Pancreas (tissue), 10 donors: Measurements from ENCODE around the gene ZNF506. TPM values are rescaled to one million over a fixed set of nuclear protein-coding genes. Genes with fewer than 3 reads are reported as not detected.
A peak's percentile ranks its signal among the peaks of the same experiment; 100 is the strongest.
"Not testable (repeated sequence)": the region's sequence is repeated elsewhere in the genome, so short reads cannot be mapped to it uniquely, and the experiment has no call there.

Experiments used
- ATAC-seq, 4 donors: fragments of 200-7000 bp; cut with Tn5 transposase; one replicate each; pipeline versions ENCODE4 v1.8.0 to v1.9.1; 2020; ENCODE audit warnings: mild to moderate bottlenecking in 4 of 4, moderate library complexity in 4 of 4
- DNase-seq, 6 donors: peaks; one replicate each; pipeline ENCODE4 v3.0.0-alpha.2; 2020
- FAIRE-seq: peaks from 2 replicates; lab custom pipeline; 2012; peaks lifted over from hg19 to GRCh38; lab: Jason Lieb, UNC
- H3K27ac ChIP-seq, 4 donors: fragments of 200-600 bp; sonication (generic); 1 replicate in 3 of 4; 2 replicates in 1 of 4; pipeline versions ENCODE4 v1.5.0 to v1.8.0; 2020
- H3K27me3 ChIP-seq, 4 donors: fragments of 200-600 bp; one replicate each; pipeline ENCODE4 v1.8.0; 2021
- H3K36me3 ChIP-seq, 3 donors: fragments of 200-600 bp; sonication (generic) in 1 of 3; one replicate each; pipeline versions ENCODE4 v1.5.0 to v1.8.0; 2020 to 2021
- H3K4me1 ChIP-seq, 3 donors: fragments of 200-600 bp; one replicate each; pipeline ENCODE4 v1.8.0; 2021
- H3K4me3 ChIP-seq, 4 donors: fragments of 200-600 bp; sonication (generic) in 2 of 4; one replicate each; pipeline versions ENCODE4 v1.5.0 to v1.8.0; 2020 to 2021
- H3K9me3 ChIP-seq, 4 donors: fragments of 200-600 bp; one replicate each; pipeline ENCODE4 v1.8.0; 2021
- WGBS, 2 donors: extraction: QIAGEN DNeasy Blood & Tissue Kit; methylation state at CpG; one replicate each; pipeline ENCODE4 v1.1.7; 2013; 5-methylcytosine and 5-hydroxymethylcytosine counted together
- intact Hi-C, 3 donors: fragments of 100-400 bp; cut with DNase I; formaldehyde crosslinking; loops; one replicate each; pipeline versions ENCODE4 v1.11.1 to v1.14.2; 2022
- polyA plus RNA-seq, 2 donors: library from polyadenylated mRNA; stranded (reverse); fragments of 200-250 nt; gene quantifications; one replicate each; pipeline ENCODE4 v1.2.3, GENCODE V29; 2013
- total RNA-seq, 6 donors: library from RNA; stranded (reverse); fragmentation: NEBNext Ultra II Directional in 4 of 6; extraction: Animal tissue kit (Norgen Biotek cat#: 25700) in 4 of 6; gene quantifications; one replicate each; pipeline versions ENCODE4 v1.2.1 to v1.2.4, GENCODE V29; 2021 to 2023
- TF ChIP-seq, protein P1 (sequence below), 4 donors: fragments of 200-600 bp; sonication (generic) in 3 of 4; IDR thresholded peaks; one replicate each; pipeline versions ENCODE4 v1.5.0 to v1.8.0; 2021; ENCODE audit warnings: antibody characterized with exemption in 4 of 4
- donor health status: healthy with polysubstance abuse.
- donor health status: DM: no; HTN: no; CAD: no; lungs with moderate emphysema.
- donor health status: DM: no; HTN: no; CAD: no.
- donor health status: control.
- donor health status: control.
- donor health status: Bipolar disorder and iron deficiency.
- donor health status: DM: yes; HTN: yes; CAD: no.
- donor health status: DM: no; HTN: no; CAD: no.
- donor health status: DM: no; HTN: no; CAD: no.
- donor health status: DM: yes; HTN: yes; CAD: no.

ZNF506 gene
- total and polyA plus RNA-seq, 8 donors = 6.1 to 17.2 (median 10.8) TPM

DNA sequence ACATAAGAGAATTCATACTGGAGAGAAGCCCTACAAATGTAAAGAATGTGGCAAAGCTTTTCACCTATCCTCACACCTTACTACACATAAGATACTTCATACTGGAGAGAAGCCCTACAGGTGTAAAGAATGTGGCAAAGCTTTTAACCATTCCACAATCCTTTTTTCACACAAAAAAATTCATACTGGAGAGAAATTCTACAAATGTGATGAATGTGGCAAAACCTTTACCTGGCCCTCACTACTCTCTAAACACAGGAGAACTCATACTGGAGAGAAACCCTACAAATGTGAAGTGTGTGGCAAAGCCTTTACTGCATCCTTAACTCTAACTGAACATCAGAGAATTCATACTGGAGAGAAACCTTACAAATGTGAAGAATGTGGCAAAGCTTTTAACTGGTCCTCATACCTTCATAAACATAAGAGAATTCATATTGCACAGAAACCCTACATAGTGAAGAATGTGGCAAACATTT lies 14.0 kb upstream of the ZNF506 start:
- H3K4me3 ChIP-seq = no peak overlapping the region
- H3K27me3 ChIP-seq = no peaks in the 10 kb centered on the region
- no peak for ATAC-seq
- TF ChIP-seq, protein P1, sequence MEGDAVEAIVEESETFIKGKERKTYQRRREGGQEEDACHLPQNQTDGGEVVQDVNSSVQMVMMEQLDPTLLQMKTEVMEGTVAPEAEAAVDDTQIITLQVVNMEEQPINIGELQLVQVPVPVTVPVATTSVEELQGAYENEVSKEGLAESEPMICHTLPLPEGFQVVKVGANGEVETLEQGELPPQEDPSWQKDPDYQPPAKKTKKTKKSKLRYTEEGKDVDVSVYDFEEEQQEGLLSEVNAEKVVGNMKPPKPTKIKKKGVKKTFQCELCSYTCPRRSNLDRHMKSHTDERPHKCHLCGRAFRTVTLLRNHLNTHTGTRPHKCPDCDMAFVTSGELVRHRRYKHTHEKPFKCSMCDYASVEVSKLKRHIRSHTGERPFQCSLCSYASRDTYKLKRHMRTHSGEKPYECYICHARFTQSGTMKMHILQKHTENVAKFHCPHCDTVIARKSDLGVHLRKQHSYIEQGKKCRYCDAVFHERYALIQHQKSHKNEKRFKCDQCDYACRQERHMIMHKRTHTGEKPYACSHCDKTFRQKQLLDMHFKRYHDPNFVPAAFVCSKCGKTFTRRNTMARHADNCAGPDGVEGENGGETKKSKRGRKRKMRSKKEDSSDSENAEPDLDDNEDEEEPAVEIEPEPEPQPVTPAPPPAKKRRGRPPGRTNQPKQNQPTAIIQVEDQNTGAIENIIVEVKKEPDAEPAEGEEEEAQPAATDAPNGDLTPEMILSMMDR (IDR thresholded peaks at IDR 0.05) = no peak
- intact Hi-C loops = no loop called here
- no peaks in the 10 kb centered on the region for H3K36me3 ChIP-seq
- H3K9me3 ChIP-seq = no peaks in the 10 kb centered on the region
- FAIRE-seq = no peak
- no peaks in the 10 kb centered on the region for H3K4me1 ChIP-seq
- H3K27ac ChIP-seq = no peak overlapping the region
- no peak for DNase-seq

DNA sequence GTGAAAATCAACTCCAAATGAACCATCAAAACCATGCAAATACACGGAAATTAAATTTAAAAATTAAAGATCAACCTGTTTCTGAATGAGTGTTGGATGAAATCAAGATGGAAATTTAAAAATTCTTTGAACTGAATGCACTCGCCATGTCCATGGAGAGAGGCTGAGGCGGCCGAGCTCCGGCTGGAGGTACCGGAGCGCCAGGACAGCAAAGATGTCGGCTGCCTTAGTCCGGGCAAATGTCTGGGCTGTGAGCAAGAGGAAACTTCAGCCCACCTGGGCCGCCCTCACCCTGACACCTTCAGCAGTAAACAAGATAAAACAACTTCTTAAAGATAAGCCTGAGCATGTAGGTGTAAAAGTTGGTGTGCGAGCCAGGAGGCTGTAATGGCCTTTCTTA lies 5.3 kb upstream of the ZNF506 start:
- intact Hi-C loops = no loop called here
- H3K4me1 ChIP-seq = no peaks in the 10 kb centered on the region
- no peaks in the 10 kb centered on the region for H3K9me3 ChIP-seq
- FAIRE-seq = no peak
- DNase-seq = no peak
- ATAC-seq = no peak
- no peak overlapping the region for H3K27ac ChIP-seq
- no peak overlapping the region for H3K4me3 ChIP-seq
- no peaks in the 10 kb centered on the region for H3K36me3 ChIP-seq
- TF ChIP-seq, protein P1 (IDR thresholded peaks at IDR 0.05) = no peak
- 80 to 87% methylated on average over 11 of the region's 11 CpGs for whole genome bisulfite sequencing, 2 donors
- no peaks in the 10 kb centered on the region for H3K27me3 ChIP-seq

DNA sequence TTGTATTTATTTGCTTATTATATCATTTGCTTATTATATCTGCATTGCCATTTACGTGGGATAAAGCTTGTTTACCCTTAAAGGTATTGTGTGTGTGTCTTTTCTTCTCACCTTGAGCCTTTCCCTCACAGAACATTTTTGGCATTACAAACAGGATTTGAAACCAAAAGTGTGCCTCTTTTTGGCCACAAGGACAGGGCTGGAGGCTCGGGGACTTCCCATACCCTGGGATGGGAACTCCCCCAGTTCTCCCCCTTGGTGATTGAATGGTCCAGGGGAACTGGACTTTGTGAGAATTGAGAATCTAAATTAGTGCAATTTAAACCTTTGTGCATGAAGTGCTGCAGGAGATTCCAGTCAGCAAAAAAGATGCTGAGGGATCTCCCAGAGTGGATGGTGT lies 2.4 kb upstream of the ZNF506 start:
- Histone ChIP-seq H3K36me3 (no peaks in the 10 kb centered on the region), H3K4me1 (peaks cover 0 to 3% (median 0%) of the 10 kb centered on the region in 3 donors), H3K9me3 (no peaks in the 10 kb centered on the region), H3K27me3 (no peaks in the 10 kb centered on the region), H3K4me3 (no peak overlapping the region), H3K27ac (no peak overlapping the region)
- TF ChIP-seq, protein P1 (IDR thresholded peaks at IDR 0.05) = no peak
- DNase-seq (no peak), FAIRE-seq (no peak), ATAC-seq (no peak)
- intact Hi-C loops = no loop called here
- 68 to 72% methylated on average over 2 of the region's 2 CpGs for WGBS, 2 donors

DNA sequence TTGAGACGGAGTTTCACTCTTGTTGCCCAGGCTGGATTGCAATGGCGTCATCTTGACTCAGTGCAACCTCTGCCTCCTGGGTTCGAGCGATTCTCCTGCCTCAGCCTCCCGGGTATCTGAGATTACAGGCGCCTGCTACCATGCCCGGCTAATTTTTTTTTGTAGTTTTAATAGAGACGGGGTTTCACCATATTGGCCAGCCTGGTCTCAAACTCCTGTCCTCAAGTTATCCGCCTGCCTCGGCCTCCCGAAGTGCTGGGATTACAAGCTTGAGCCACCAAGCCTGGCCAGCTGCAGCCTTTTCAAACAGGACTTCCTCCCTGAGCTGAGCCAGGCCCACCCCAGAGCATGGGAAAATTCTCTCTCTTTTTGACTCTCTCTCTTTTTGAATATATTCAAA lies 426 bp upstream of the ZNF506 start:
- intact Hi-C loops, H3K36me3 ChIP-seq, FAIRE-seq, H3K9me3 ChIP-seq, H3K27me3 ChIP-seq, H3K4me1 ChIP-seq: not testable (repeated sequence)
- Histone ChIP-seq H3K4me3 (peak overlapping the region; percentile 19 to 75 (median 64)), H3K27ac (peak overlapping the region; percentile 43 to 95 (median 90))
- DNase-seq = peak in 2 of 6 donors; percentile 22 to 57
- WGBS, 2 donors = 1 to 7% methylated on average over 11 of the region's 11 CpGs
- ATAC-seq = peak; percentile 4 to 16 (median 13)

DNA sequence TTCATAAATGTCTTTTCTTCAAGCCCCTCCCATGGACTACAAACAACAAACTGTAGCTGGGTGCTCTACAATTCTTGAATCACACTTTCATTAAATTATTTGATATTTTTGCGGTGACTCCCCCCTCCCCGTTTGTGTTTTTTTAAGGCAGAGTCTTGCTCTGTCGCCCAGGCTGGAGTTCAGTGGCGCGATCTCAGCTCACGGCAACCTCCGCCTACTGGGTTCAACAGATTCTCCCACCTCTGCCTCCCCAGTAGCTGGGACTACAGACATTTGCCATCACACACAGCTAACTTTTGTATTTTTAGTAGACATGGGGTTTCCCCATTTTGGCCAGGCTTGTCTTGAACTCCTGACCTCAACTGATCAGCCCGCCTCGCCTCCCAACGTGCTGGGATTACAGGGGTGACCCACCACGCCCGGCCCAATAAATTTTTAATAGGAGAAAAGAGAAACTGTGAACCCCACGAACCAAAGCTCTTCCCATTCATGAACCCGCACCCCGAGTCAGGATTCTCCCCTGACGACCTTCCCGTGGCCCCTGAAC lies 703 bp downstream of the ZNF506 start:
- intact Hi-C loops = no loop called here
- DNase-seq (no peak), ATAC-seq (peak in 1 of 4 donors; percentile 3), FAIRE-seq (no peak)
- Histone ChIP-seq H3K4me3 (peak overlapping the region; percentile 55 to 75 (median 64)), H3K27ac (peak overlapping the region; percentile 84 to 95 (median 90)), H3K9me3 (no peaks in the 10 kb centered on the region), H3K4me1 (peaks cover 0 to 3% (median 0%) of the 10 kb centered on the region in 3 donors), H3K27me3 (no peaks in the 10 kb centered on the region), H3K36me3 (no peaks in the 10 kb centered on the region)
- 8% methylated on average over 17 of the region's 17 CpGs for WGBS, 2 donors
- TF ChIP-seq, protein P1 (IDR thresholded peaks at IDR 0.05) = no peak
